ENCODE results near the gene IGLL1.

DNA sequence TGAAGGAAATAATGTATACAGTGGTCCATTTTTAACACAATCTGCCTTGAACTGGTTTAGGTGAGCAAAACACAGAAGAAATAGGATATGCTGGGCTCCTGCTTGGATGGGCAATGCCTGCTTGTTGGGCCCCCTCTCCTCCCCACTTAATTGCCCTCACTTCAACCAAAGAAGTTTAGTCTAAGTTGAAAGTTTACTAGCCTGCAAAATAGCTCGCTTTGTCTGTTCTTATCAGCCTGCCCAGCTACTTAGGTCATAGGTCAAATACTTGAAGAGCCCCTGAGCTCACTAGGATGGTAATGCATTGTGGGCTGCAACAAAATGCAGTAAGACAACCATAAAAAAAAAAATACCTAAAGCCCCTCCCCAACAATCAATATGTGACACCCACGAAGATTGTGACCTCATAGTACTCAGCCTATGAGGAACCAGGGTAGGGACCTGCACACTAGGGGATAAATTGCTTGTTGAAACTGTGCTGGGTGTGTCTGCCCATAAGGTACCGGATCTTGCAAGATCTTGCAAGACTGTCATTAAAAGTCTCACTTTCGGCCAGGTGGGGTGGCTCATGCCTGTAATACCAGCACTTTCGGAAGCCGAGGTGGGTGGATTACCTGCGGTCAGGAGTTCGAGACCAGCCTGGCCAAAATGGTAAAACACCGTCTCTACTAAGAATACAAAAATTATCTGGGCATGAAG is 41.1 kb upstream of the IGLL1 start:
- no peak for TF ChIP-seq CTCF (IDR thresholded peaks at IDR 0.05)
- no peak for TF ChIP-seq POLR2A (IDR thresholded peaks at IDR 0.05)
